ENCODE results near the gene BAIAP2L1. TPM values are rescaled to one million over a fixed set of nuclear protein-coding genes. Genes with fewer than 3 reads are reported as not detected.

BAIAP2L1 gene
- total and polyA plus RNA-seq, 12 donors = 16.9 to 49.0 (median 24.3) TPM

GRCh38 chr7:98334081-98334480 is 66.8 kb downstream of the BAIAP2L1 start:
- Histone ChIP-seq H3K36me3 (replicated peaks in 1 of 2) (no peaks in the 10 kb centered on the region), H3K27me3 (no peaks in the 10 kb centered on the region), H3K4me3 (no peak overlapping the region), H3K27ac (no peak overlapping the region), H3K4me1 (replicated peaks in 1 of 2) (no peaks in the 10 kb centered on the region), H3K9me3 (replicated peaks in 1 of 3) (no peaks in the 10 kb centered on the region)
- intact Hi-C loops (cut with DNase I) = no loop called here
- TF ChIP-seq CTCF (IDR thresholded peaks at IDR 0.05) (no peak), POLR2A (IDR thresholded peaks at IDR 0.05) (no peak)
- 60 to 80% (median 71%) methylated on average over 1 of the region's 1 CpG for WGBS, 4 donors
- DNase-seq = no peak

GRCh38 chr7:98330926-98331529 is 69.9 kb downstream of the BAIAP2L1 start:
- intact Hi-C loops (cut with DNase I) = no loop called here
- no peaks in the 10 kb centered on the region for H3K27me3 ChIP-seq
- no peak for TF ChIP-seq CTCF (IDR thresholded peaks at IDR 0.05)
- no peak for TF ChIP-seq POLR2A (IDR thresholded peaks at IDR 0.05)
- H3K27ac ChIP-seq = no peak overlapping the region
- WGBS, 4 donors = 87 to 93% (median 91%) methylated on average over 5 of the region's 5 CpGs
- DNase-seq = no peak
- H3K4me3 ChIP-seq = no peak overlapping the region
- no peaks in the 10 kb centered on the region for H3K36me3 ChIP-seq (replicated peaks in 1 of 2)
- no peaks in the 10 kb centered on the region for H3K4me1 ChIP-seq (replicated peaks in 1 of 2)
- no peaks in the 10 kb centered on the region for H3K9me3 ChIP-seq (replicated peaks in 1 of 3)

GRCh38 chr7:98329791-98330373 is 71.0 kb downstream of the BAIAP2L1 start:
- no peak for DNase-seq
- no peaks in the 10 kb centered on the region for H3K4me1 ChIP-seq (replicated peaks in 1 of 2)

More at GRCh38 chr7:98329791-98330373, 71.0 kb downstream of the BAIAP2L1 start:
- Histone ChIP-seq H3K27ac (no peak overlapping the region), H3K36me3 (replicated peaks in 1 of 2) (no peaks in the 10 kb centered on the region), H3K9me3 (replicated peaks in 1 of 3) (no peaks in the 10 kb centered on the region), H3K27me3 (no peaks in the 10 kb centered on the region), H3K4me3 (no peak overlapping the region)
- WGBS, 4 donors = 74 to 79% (median 79%) methylated on average over 9 of the region's 9 CpGs
- no peak for TF ChIP-seq POLR2A (IDR thresholded peaks at IDR 0.05)
- TF ChIP-seq CTCF (IDR thresholded peaks at IDR 0.05) = no peak
- intact Hi-C loops (cut with DNase I) = no loop called here

Measured in adrenal gland (tissue), 12 donors.